Panc1 (cell line): ENCODE data around the gene UBQLN1.

Source experiments
- TCF7L2 ChIP-seq: IDR thresholded peaks from 2 replicates; pipeline ENCODE4 v1.6.1; 2011; ENCODE audit warnings: mild to moderate bottlenecking, low read depth, low read length, inconsistent platforms
- TF ChIP-seq, protein P1 (sequence below): fragments of 450-650 bp; IDR thresholded peaks from 2 replicates; pipeline ENCODE4 v1.5.1; 2017; ENCODE audit warnings: mild to moderate bottlenecking

GRCh38 chr9:83707768-83708514 lies at the start of gene UBQLN1:
- TF ChIP-seq TCF7L2: peak; percentile 68
- TF ChIP-seq, protein P1, sequence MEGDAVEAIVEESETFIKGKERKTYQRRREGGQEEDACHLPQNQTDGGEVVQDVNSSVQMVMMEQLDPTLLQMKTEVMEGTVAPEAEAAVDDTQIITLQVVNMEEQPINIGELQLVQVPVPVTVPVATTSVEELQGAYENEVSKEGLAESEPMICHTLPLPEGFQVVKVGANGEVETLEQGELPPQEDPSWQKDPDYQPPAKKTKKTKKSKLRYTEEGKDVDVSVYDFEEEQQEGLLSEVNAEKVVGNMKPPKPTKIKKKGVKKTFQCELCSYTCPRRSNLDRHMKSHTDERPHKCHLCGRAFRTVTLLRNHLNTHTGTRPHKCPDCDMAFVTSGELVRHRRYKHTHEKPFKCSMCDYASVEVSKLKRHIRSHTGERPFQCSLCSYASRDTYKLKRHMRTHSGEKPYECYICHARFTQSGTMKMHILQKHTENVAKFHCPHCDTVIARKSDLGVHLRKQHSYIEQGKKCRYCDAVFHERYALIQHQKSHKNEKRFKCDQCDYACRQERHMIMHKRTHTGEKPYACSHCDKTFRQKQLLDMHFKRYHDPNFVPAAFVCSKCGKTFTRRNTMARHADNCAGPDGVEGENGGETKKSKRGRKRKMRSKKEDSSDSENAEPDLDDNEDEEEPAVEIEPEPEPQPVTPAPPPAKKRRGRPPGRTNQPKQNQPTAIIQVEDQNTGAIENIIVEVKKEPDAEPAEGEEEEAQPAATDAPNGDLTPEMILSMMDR: no peak
